SK-N-MC (cell line): ENCODE results near the gene MYH14.

Source experiments
- EZH2 ChIP-seq: fragments of 200-600 bp; sonication (generic); IDR thresholded peaks from one replicate; pipeline ENCODE4 v1.6.1; 2017; ENCODE audit warnings: antibody characterized with exemption
- FOXP2 ChIP-seq: optimal IDR thresholded peaks from 2 replicates; pipeline ENCODE3; 2011; ENCODE audit warnings: mild to moderate bottlenecking, moderate library complexity; ENCODE audit not compliant: insufficient read depth; ENCODE audit errors: extremely low read length, control extremely low read depth
- POLR2AphosphoS5 ChIP-seq: IDR thresholded peaks from 2 replicates; pipeline ENCODE4 v1.6.1; 2012; ENCODE audit warnings: mild to moderate bottlenecking, low read depth, low read length, borderline replicate concordance

- TF ChIP-seq POLR2AphosphoS5 (no peak), EZH2 (no peak), FOXP2 (no peak)
Observed at GRCh38 chr19:50320596-50320995, 117.2 kb downstream of the MYH14 start.
